Neural crest cell (in vitro differentiated cells): ENCODE measurements around the gene SLC35E1. TPM values are rescaled to one million over a fixed set of nuclear protein-coding genes. Genes with fewer than 3 reads are reported as not detected.

Experiments used
- DNase-seq: peaks from one replicate; pipeline ENCODE4 v3.0.0; 2021; ENCODE audit warnings: low read depth, mixed read lengths, low spot score
- H3K27ac Mint-ChIP-seq: one replicate; pipeline ENCODE4 v1.8.0; 2021; ENCODE audit warnings: mild to moderate bottlenecking, mixed read lengths; ENCODE audit not compliant: unreplicated experiment
- H3K27me3 Mint-ChIP-seq: 2 replicates; pipeline ENCODE4 v1.8.0; 2021; ENCODE audit warnings: low read depth, mild to moderate bottlenecking, mixed read lengths
- H3K36me3 Mint-ChIP-seq: 2 replicates; pipeline ENCODE4 v1.8.0; 2021; ENCODE audit warnings: low read depth, mild to moderate bottlenecking, mixed read lengths
- H3K4me1 Mint-ChIP-seq: 2 replicates; pipeline ENCODE4 v1.8.0; 2021; ENCODE audit warnings: mixed read lengths
- H3K4me3 Mint-ChIP-seq: one replicate; pipeline ENCODE4 v1.8.0; 2021; ENCODE audit warnings: mild to moderate bottlenecking, mixed read lengths
- H3K9me3 Mint-ChIP-seq: 2 replicates; pipeline ENCODE4 v1.8.0; 2021; ENCODE audit warnings: mixed read lengths
- CTCF ChIP-seq: fragments of 200-600 bp; sonication (generic); conservative IDR thresholded peaks from 2 replicates; pipeline ENCODE4 v1.5.0; 2021; ENCODE audit warnings: antibody characterized with exemption, mild to moderate bottlenecking
- total RNA-seq: library from RNA; stranded (reverse); gene quantifications from 2 replicates; pipeline ENCODE4 v1.2.1, GENCODE V29; 2021

The SLC35E1 gene
- total RNA-seq, 1 donor from 2014 or later, result 32.5 TPM

- no peak overlapping the region for H3K27ac Mint-ChIP-seq
- no peaks in the 10 kb centered on the region for H3K4me1 Mint-ChIP-seq
- peaks cover 16% of the 10 kb centered on the region for H3K36me3 Mint-ChIP-seq
Observed at GRCh38 chr19:16519230-16519687, 53.0 kb downstream of the SLC35E1 start.

GRCh38 chr19:16518483-16519229 lies 53.6 kb downstream of the SLC35E1 start:
- Mint-ChIP-seq H3K4me1 (no peaks in the 10 kb centered on the region), H3K4me3 (peak overlapping the region; percentile 44), H3K9me3 (no peaks in the 10 kb centered on the region), H3K27ac (no peak overlapping the region), H3K27me3 (no peaks in the 10 kb centered on the region), H3K36me3 (peaks cover 10% of the 10 kb centered on the region)
- TF ChIP-seq CTCF, result peak; percentile 19
- DNase-seq, result no peak

More at GRCh38 chr19:16519230-16519687, 53.0 kb downstream of the SLC35E1 start:
- Mint-ChIP-seq H3K27me3 (no peaks in the 10 kb centered on the region), H3K9me3 (no peaks in the 10 kb centered on the region), H3K4me3 (no peak overlapping the region)
- DNase-seq, result no peak
- no peak for TF ChIP-seq CTCF

GRCh38 chr19:16518061-16518460 lies 54.2 kb downstream of the SLC35E1 start:
- Mint-ChIP-seq H3K4me3 (peak overlapping the region; percentile 44), H3K9me3 (no peaks in the 10 kb centered on the region), H3K36me3 (peaks cover 8% of the 10 kb centered on the region), H3K4me1 (no peaks in the 10 kb centered on the region), H3K27ac (no peak overlapping the region), H3K27me3 (no peaks in the 10 kb centered on the region)
- no peak for TF ChIP-seq CTCF
- no peak for DNase-seq

- no peaks in the 10 kb centered on the region for H3K27me3 Mint-ChIP-seq
- no peaks in the 10 kb centered on the region for H3K4me1 Mint-ChIP-seq
- no peaks in the 10 kb centered on the region for H3K9me3 Mint-ChIP-seq
- peaks cover 8% of the 10 kb centered on the region for H3K36me3 Mint-ChIP-seq
- H3K4me3 Mint-ChIP-seq, result no peak overlapping the region
- no peak for DNase-seq
- no peak for TF ChIP-seq CTCF
- H3K27ac Mint-ChIP-seq, result no peak overlapping the region
Observed at GRCh38 chr19:16516923-16517610, 55.1 kb downstream of the SLC35E1 start.

GRCh38 chr19:16516381-16516780 lies 55.8 kb downstream of the SLC35E1 start:
- no peak for DNase-seq
- Mint-ChIP-seq H3K4me1 (no peaks in the 10 kb centered on the region), H3K4me3 (no peak overlapping the region), H3K27ac (no peak overlapping the region), H3K9me3 (no peaks in the 10 kb centered on the region), H3K27me3 (no peaks in the 10 kb centered on the region), H3K36me3 (peaks cover 8% of the 10 kb centered on the region)
- no peak for TF ChIP-seq CTCF
